ENCODE results near the gene WDR18.

WDR18 gene, protein sequence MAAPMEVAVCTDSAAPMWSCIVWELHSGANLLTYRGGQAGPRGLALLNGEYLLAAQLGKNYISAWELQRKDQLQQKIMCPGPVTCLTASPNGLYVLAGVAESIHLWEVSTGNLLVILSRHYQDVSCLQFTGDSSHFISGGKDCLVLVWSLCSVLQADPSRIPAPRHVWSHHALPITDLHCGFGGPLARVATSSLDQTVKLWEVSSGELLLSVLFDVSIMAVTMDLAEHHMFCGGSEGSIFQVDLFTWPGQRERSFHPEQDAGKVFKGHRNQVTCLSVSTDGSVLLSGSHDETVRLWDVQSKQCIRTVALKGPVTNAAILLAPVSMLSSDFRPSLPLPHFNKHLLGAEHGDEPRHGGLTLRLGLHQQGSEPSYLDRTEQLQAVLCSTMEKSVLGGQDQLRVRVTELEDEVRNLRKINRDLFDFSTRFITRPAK

DNA sequence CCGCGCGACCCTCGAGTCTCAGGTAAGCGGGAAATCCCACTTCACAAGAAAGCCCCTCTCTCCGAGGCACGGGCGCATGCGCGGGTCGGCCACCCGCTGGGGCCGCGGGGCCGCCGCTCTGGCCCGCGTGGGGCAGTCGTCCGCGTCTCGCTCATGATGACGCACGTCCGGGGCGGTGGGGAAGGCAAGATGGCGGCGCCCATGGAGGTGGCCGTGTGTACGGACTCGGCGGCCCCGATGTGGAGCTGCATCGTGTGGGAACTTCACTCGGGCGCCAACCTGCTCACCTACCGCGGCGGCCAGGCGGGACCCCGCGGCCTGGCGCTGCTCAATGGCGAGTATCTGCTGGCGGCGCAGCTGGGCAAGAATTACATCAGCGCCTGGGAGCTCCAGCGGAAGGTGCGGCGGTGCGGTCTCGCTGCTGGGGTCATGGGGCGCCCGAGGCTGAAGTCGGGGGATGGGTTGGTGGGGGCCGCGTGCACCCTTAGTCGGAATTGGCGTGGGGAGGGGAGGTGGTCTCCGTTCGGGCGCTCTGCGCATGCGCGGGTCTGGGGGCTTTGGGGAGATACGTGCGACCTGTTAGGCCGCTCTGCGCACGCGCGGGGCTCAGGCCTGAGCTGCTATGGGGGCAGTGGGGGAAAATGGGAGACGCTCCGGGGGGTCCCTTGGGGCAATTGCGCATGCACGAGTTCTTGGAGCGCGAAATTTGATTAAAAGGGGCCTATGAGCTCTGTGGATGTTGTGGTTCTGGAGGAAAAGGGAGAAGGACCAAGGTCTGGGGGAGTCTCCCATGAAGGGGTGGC is at the start of gene WDR18:
TSS of gene WDR18 (plus strand) at position 181 of the 803 bp plus-strand sequence. CDS start at position 190, 9 bp downstream.
- DNase-seq, result no peak

DNA sequence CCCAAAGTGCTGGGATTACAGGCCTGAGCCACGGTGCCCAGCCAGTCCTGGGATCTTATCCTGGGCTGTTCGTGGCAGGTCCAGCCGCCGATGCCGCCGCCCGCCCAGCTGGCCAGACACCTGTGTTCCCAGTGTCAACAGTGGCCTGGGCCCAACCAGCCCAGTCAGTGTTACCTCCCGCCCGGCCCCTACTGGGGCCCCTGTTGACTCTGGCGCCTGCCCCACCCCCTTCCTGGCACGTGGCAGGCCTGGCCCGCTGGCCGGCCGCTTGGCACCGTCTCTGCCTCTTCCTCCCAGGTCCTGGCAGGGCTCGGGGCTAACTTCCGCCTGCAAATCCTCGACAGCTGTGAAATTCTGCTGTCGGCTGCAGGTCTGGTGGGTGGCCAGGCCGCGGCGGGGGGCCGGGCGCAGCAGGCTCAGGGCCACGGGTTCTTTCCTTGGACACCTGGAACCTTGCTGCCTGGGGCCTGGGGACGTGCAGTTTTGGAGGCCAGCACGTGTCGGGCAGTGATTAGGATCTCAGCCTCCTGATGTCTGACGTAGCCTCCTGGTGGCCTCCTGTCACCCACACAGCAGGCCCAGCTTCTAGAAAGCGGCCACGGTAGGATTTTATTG is 49.2 kb upstream of the WDR18 start:
- DNase-seq, result no peak

DNA sequence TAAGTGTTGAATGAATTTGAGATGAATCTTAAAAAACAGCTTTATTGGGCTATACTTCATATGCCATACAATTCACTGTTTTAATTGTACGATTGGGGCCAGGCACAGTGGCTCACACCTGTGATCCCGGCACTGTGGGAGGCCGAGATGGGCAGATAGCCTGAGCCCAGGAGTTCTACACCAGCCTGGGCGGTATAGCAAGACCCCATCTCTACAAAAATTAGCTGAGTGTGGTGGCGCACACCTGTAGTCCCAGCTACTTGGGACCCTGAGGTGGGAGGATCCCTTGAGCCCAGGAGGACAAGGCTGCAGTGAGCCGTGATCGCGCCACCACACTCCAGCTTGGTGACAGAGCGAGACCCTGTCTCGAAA is 48.0 kb upstream of the WDR18 start:
- no peak for DNase-seq

DNA sequence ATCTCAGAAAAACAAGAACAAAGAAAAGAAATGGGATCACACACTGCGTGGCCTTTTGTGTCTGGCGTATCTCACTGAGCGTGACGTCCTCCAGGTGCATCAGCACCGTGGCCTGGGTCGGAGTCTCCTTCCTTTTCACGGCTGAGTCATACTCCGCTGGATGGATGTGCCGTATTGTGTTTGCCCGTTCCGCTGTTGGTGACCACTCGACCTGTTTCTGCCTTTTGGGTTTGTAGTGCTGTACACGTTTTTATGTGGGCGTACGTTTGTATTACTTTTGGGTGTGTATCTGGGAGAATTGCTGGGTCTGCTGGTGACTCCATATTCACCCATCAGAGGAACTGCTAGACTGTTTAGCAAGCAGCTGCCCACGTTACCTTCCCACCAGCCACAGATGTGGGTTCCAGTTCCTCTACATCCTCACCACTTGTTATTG is 46.9 kb upstream of the WDR18 start:
- no peak for DNase-seq

DNA sequence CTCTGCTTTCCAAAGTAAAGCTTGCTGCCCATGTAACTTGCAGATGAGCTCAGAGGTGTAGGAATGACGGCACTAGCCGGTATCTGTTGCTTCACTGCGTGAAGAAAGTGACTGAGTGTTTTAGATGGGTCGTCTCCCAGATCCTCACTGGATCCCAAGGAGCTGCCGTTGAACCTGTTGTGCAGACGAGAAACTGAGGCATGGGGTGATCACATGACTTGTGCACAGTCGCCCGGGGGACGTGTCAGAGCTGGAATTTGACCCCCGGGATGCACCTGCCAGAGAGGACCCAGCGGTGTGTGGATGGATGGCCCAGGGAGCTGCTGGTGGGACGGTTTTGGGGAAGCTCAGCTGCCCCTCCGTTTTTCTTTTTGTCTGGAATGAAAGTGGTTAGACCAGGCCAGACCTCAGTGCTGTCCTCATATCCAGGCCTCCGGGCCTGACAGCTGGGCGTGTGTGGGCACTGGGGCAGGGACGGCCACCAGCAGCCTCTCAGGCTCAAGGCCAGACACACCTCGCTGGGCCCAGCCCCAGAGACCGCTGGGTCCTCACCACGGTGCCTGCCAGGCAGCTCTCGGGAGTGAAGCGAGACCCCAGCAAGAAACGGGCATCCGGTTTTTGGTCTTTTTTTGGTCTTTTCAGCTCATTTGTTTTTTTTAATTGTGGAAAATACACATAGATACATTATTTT is 45.8 kb upstream of the WDR18 start:
- DNase-seq, result no peak

DNA sequence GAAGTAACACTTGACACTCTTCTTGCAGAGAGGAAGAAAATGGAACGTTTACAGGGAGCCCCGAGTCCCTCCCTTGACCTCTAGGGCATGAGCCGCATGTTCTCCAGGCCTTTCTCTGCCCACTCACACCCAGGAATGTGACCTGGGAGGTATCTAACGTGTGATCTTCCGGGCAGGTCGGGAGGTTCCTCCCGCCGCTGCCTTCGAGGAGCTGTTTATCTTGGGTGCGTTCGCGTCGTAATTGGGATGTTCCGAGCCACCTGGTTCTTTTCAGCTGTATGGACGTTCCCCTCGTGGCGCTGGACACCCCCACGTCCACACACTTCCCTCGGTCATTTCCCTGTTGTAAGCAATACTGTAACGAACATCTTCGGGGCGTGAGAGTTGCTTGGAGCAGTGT is 44.7 kb upstream of the WDR18 start:
- DNase-seq, result no peak

DNA sequence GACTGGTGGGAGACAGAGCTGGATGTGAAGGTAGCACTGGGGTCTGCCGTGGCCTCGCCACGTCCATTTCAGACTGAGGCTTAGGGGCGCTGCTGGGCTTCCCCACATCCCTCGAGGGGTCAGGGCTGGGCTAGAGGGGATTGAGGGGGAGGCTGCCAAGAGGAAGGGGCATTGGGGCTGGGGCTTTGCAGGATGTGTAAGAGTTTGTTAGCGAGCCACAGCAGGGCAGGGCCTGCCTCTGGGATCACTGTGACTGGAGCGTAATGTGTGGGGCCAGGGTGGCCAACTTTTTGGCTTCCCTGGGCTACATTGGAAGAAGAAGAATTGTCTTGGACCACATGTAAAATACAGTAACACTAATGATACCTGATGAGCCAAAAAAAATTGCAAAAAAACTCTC is 44.2 kb upstream of the WDR18 start:
- DNase-seq, result no peak

DNA sequence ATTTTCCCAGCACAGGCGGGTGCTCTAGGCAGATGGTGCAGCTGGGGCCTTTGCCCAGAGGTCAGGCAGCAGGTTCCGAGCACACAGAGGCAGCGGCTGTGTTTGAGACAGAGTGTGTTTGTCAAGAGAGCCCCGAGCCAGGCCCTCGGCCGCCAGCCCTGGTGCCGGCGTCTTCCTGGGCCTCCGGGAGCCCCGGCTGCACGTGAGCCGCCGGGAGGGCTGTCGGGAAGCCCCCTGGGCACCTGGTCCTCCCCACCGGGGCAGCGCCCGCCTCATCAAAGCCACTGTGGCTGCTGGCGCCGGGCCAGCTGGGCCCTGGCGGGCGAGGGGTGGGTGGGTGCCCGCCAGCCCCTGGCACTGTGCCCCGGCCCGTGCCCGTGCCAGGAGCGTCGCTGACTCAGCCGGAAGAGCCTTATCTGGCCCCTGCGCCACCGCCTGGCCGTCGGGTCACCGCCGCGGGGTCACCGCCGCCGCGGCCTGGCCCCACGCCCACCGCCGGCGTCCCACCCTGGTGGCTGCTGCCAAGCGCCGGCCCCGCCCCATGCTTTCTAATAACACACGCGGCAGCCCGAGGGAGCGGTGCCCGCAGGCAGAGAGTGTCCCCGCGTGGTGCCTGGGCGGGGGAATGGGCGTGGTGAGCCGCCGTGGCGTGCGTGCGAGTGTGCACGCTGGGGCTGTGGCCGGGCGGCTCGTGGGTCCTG is 43.4 kb upstream of the WDR18 start:
- no peak for DNase-seq

DNA sequence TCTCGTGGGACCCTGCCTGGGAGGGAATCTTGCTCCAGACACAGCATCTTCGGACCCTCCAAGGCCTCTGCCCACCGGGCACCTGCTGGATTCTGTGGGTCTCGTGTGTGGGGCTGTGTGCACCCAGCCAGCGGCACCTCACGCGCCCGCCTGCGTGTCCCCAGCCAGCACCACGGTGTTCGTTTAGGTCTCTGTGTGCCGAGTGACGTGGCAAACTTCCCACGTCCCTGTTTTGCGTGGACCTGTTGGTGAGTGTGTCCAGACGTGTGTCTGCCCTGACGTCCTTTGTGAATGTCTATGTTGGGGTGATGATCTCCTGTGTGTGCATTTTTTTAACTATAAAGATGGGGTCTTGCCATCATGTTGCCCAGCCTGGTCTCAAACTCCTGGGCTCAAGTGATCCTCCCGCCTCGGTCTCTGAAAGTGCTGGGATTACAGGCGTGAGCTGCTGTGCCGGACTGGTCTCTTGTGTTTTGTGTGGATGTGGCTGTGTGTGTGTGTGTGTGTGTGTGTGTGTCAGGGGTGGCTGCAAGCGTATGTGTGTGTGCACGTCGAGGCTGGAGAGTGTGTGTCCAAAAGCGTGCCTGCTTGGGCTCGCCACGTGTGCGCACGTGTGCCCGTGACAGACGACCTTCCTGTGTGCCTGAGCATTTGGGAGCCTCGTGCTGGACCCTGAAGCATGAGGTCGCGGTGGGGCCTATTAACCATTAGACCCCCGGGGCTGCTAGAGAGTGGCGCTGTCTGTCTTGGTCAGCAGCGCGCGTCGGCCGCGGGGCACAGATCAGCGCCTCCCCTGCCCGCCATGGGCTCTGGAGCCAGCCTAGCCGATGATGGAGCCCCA is 42.6 kb upstream of the WDR18 start:
- DNase-seq, result no peak

DNA sequence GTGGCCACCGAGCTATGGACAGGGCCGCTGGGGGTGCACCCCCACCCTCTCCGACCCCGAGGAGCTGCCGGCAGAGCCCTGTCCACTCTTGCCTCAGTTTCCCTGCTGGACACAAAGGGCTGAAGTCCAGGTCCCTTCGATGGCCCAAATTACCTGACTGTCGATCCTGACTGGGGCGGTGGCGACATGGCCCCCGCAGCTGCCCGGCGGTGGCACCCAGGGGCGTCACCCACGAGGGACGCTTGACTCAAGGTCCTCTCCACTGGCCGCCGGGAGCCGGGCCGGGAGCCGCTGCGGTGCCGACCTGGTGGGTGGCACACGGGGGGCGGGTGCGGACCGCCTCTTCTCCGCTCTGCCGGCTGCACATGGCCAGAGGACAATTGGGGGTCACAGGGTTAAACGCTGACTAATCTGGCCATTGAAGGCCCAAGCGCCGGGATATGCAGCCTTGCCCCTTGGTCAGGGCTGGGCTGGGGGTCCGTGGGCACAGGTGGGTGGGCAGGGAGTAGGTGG is 42.0 kb upstream of the WDR18 start:
- DNase-seq, result no peak

DNA sequence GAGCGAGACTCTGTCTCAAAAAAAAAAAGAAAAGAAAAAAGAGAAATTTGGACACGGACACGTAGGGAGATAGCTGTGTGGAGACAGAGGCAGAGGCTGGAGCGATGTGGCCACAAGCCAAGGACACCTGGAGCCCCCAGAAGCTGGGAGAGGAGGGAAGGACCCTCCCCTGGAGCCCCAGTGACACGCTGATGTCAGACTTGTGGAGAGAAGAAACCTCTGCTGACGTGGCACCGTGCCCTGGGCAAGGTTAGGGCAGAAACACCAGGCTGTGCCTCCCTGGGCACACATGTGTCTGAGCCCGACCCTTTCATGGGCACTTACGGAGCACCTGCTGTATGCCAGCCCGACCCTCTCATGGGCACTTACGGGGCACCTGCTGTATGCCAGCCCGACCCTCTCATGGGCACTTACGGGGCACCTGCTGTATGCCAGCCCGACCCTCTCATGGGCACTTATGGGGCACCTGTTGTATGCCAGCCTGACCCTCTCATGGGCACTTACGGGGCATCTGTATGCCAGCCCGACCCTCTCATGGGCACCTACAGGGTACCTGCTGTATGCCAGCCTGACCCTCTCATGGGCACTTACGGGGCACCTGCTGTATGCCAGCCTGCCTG is 40.5 kb upstream of the WDR18 start:
- no peak for DNase-seq

DNA sequence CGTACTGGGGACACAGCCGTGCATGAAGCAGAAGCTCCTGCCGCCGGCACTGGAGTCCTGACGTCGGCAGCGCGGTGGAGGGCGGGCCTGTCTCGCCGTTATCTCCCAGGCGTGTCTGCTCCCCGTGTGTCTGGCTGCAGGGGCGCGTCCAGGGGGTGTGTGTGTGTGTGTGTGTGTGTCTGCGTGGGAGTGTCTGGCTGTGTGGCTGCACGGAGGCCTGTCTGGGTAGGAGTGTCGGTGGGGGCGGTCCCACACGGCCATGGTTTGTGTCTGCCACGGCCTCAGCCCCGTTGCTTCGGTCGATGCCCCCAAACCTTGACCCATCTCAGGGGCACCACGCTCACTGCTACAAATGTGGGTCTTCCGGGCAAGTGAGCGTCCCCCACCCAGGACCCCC is 40.0 kb upstream of the WDR18 start:
- DNase-seq, result no peak

DNA sequence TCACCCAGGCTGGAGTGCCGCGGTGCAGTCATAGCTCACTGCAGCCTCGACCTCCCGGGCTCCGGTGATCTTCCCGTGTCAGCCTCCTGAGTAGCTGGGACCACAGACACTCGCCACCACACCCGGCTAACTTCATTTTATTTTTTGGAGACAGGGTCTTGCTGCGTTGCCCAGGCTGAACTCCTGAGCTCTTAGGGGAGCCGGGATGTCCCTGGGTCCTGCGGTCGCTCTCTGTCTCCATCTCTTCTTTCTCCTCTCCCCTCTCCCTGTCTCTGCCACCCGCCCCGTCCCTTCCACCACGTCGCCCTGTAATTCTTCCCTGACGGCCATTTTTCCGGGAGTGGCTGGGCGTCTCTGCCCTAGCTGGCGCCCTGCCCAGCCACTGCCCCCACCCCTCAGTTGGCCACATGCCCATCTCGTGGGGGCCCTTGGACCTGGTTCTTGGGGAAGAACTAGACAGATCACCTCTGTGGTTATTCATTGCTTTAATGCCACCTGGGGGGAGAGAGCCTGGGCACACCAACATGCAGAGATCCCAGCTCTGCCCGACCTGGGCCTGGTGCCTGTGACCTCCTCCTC is 39.4 kb upstream of the WDR18 start:
- DNase-seq, result no peak

DNA sequence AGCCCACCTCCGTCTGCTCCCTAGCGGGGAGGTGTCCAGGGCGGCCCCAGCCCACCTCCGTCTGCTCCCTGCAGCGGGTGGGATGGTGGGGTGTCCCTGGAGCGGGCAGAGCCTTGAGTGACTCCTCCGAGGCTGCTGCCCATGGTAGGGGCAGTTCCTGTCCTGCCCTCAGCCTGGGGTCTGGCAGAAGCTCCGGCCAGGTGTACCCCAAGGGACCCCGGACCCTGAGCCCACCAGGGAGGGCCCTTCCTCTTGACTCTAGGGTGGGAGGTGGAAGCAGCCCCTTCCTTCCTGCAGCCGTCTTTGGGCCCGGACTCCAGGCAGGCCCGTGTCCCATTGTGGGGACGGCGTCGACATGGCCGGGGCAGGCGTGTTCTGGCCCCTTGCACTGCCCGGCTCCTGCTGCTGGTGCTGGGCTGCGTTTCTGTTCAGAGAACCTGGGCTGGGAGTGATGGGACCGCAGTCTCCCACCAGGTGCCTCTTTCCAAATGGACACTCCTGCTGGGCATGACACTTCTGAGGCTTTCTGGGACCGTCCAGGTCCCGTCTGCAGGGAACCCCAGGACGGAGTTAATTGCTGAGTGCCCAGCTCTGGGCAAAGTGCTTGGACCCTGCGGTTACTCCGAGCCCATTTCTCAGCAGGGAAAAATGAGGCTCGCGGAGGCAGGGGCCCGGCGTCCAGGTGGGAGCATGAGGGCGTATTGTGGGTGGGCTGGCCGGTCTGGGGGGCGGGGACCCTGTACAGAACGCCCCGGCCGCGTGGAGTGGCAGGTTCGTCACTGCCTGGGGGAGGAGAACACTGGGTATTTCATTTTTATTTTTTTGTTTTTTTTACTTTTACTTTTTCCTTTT is 38.5 kb upstream of the WDR18 start:
- no peak for DNase-seq

DNA sequence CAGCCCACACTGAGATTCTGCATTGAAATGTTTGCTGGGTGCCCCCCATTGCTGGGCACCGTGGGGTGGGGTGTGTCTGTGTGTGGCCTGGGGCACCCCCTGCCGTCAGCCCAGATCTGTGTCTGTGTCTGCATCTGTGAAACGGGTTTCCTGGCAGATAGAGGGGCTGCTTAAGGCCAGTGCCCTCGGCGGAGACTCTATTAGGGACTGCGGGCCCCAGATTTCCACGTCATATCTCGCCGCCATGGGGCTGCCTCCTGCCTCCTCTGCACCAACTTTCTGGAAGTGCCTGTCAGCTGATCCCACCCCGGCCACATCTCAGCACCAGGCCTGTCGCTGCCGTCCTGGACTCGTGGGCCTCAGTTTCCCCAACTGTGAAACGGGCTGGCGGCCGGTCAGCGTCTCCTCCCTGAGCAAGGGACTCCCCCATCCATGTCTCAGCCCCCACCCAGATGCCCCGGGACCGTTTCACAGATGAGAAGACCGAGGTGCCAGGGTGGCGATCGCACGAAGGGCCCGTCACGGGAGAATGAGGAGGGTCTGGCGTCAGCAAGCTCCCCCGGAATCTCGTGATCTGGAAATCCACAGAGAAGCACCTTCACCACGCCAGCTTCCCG is 36.9 kb upstream of the WDR18 start:
- DNase-seq, result no peak

DNA sequence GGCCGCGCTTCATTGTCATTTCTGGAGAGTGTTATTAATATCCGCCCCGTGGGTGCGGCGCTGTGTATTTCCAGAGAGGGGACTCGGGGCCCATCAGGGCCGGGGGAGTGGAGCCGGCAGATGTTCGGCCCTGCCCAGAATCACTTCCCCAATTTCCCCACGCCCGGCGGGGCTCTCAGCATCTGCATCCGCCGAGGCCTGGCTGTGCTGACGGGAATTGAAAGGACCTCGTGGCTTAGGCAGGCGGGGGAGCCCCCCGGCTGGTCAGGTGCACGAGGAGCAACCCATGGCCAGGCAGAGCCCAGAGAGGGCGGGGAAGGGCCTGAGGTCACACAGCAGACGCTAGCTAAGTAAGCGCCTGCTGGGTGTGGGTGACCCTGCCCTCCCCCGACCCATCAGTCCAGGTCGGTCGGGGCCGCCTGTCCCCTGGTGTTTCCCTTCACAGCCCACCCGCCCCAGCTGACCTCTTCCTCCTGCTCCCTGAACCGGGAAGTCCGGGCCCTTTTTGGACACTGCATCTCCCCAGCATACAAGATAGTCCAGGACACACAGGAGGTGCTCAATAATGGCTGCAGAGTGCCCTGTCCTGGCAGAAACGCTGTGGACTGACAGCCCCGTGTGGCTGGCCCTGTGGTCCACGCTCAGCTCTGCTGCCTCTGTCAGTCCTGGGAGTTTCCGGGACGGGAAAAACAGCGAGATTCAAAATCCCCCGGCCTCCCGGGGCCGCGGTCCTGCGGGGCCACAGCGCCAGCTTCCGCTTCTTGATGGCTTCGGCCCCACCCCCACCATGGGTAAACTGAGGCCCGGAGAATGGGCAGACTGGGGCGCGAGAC is 36.2 kb upstream of the WDR18 start:
- DNase-seq, result no peak

DNA sequence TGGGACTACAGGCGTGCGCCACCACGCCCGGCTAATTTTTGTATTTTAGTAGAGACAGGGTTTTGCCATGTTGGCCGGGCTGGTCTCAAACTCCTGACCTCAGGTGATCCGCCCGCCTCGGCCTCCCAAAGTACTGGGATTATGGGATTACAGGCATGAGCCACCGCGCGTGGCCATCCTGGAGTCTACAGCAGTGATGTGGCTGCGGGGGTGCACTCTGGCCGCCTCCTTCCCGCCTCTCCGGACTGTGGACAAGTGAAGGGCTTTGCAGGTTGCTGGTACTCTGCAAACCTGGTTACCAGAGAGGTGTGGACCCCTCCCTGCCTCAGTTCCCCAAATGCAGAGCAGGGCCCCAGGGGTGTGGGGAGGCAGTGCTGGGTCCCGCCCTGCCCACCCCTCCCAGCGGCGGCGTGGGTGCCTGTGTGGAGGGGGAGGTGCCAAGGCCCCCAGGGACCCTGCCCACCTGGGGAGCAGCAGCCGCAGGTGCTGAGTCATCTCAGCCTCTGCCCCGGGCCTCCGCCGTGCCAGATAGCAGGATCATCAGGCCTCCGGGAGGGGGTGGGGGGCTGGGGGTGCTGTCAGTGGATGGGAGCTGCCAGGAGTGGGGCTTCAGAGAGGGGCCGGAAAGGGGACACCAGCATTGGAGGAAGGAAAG is 35.2 kb upstream of the WDR18 start:
- DNase-seq, result no peak

Measured in cortex of kidney (tissue), 1 donor.